Heart right ventricle (tissue), 16 donors: ENCODE results near the gene OSBPL1A. TPM values are rescaled to one million over a fixed set of nuclear protein-coding genes. Genes with fewer than 3 reads are reported as not detected.

ENCODE experiments used
- ATAC-seq, 8 donors: fragments of 200-7000 bp; cut with Tn5 transposase; one replicate each; pipeline ENCODE4 v1.9.1; 2020; ENCODE audit warnings: mild to moderate bottlenecking in 8 of 8, moderate library complexity in 8 of 8, moderate number of reproducible peaks in 1 of 8
- DNase-seq, 2 donors: peaks; one replicate each; pipeline ENCODE4 v3.0.0-alpha.2; 2020
- H3K27ac ChIP-seq, 10 donors: fragments of 200-600 bp; sonication (generic) in 2 of 10; one replicate each; pipeline versions ENCODE4 v1.5.0 to v1.8.0; 2020 to 2022; ENCODE audit warnings: mild to moderate bottlenecking in 3 of 10
- H3K27me3 ChIP-seq, 7 donors: fragments of 200-600 bp; one replicate each; pipeline ENCODE4 v1.8.0; 2021 to 2022; ENCODE audit warnings: mild to moderate bottlenecking in 2 of 7
- H3K36me3 ChIP-seq, 9 donors: fragments of 200-600 bp; sonication (generic) in 1 of 9; one replicate each; pipeline versions ENCODE4 v1.5.0 to v1.8.0; 2020 to 2022; ENCODE audit warnings: mild to moderate bottlenecking in 2 of 9
- H3K4me1 ChIP-seq, 9 donors: fragments of 200-600 bp; sonication (generic) in 1 of 9; one replicate each; pipeline versions ENCODE4 v1.5.0 to v1.8.0; 2020 to 2022; ENCODE audit warnings: mild to moderate bottlenecking in 4 of 9
- H3K4me3 ChIP-seq, 10 donors: fragments of 200-600 bp; sonication (generic) in 2 of 10; one replicate each; pipeline versions ENCODE4 v1.5.0 to v1.8.0; 2020 to 2022; ENCODE audit warnings: mild to moderate bottlenecking in 7 of 10, moderate library complexity in 2 of 10
- H3K9me3 ChIP-seq, 11 donors: fragments of 200-600 bp in 10 of 11; sonication (generic) in 2 of 11; one replicate each; pipeline versions ENCODE4 v1.5.0 to v1.8.0; 2013 to 2022; ENCODE audit warnings: mild to moderate bottlenecking in 2 of 11, control low read depth in 1 of 11, moderate library complexity in 1 of 11
- CTCF ChIP-seq, 9 donors: fragments of 200-600 bp; sonication (generic) in 2 of 9; IDR thresholded peaks; one replicate each; pipeline versions ENCODE4 v1.5.0 to v1.8.0; 2021 to 2022; ENCODE audit warnings: antibody characterized with exemption in 9 of 9, mild to moderate bottlenecking in 5 of 9, moderate library complexity in 1 of 9
- WGBS, 2 donors: extraction: QIAGEN DNeasy Blood & Tissue Kit; methylation state at CpG; one replicate each; pipeline ENCODE4 v1.1.7; 2013; ENCODE audit warnings: inconsistent platforms in 1 of 2; 5-methylcytosine and 5-hydroxymethylcytosine counted together
- intact Hi-C, 10 donors: fragments of 100-400 bp; cut with DNase I; formaldehyde crosslinking; loops; one replicate each; pipeline versions ENCODE4 v1.11.1 to v1.14.2; 2022
- polyA plus RNA-seq, 2 donors: library from polyadenylated mRNA; stranded (reverse); fragments of 200-250 nt; gene quantifications; one replicate each; pipeline ENCODE4 v1.2.3, GENCODE V29; 2013
- total RNA-seq, 10 donors: library from RNA; stranded (reverse); fragmentation: NEBNext Ultra II Directional in 3 of 10; extraction: Animal tissue kit (Norgen Biotek cat#: 25700) in 3 of 10; gene quantifications; one replicate each; pipeline versions ENCODE4 v1.2.1 to v1.2.4, GENCODE V29; 2021 to 2023
- donor health status: Arrhythmogenic right ventricular cardiomyopathy.
- donor health status: ischemic (EF 13 %, LVEDD 7.1; RV severe dilation, severe dysfunction).
- donor health status: healthy with polysubstance abuse.
- donor health status: DM: no; HTN: yes; CAD: no.
- donor health status: DM: no; HTN: no; CAD: no.
- donor health status: ischemic (EF 25% LVEDD 6.9; RV normal size, moderate dysfunction).
- donor health status: ischemic (EF 25% LVEDD 5.7; RV mildly dilated, moderate dysfunction).
- donor health status: healthy.
- donor health status: DM: yes; HTN: yes; CAD: no.
- donor health status: Ischemic cardiomyopathy.
- donor health status: ischemic (EF 35%, LVEDD 5.7; RV mildly dilated, moderate dysfunction).
- donor health status: nonischemic (EF 11% LVEDD 7.7; RV severe dilation, severe dysfunction).
- donor health status: DM: yes; HTN: yes; CAD: no.
- donor health status: PGD.
- donor health status: ischemic (EF 29% LVEDD 5.4; RV normal size, mild dysfunction).
- donor health status: nonischemic (EF 23%, LVEDD 6.1; RV moderate dilation, normal function).

Gene OSBPL1A
- total and polyA plus RNA-seq, 12 donors: 26.5 to 85.6 (median 61.0) TPM

- no peak for DNase-seq
- peaks cover 0 to 24% (median 0%) of the 10 kb centered on the region in 9 donors for H3K36me3 ChIP-seq
Observed at GRCh38 chr18:24198461-24198860, 199.2 kb downstream of the OSBPL1A start.

GRCh38 chr18:24197412-24197811 is 200.2 kb downstream of the OSBPL1A start:
- Histone ChIP-seq H3K27me3 (no peaks in the 10 kb centered on the region), H3K4me1 (peaks cover 0 to 27% (median 20%) of the 10 kb centered on the region in 9 donors), H3K9me3 (no peaks in the 10 kb centered on the region), H3K4me3 (no peak overlapping the region), H3K36me3 (peaks cover 0 to 24% (median 0%) of the 10 kb centered on the region in 9 donors), H3K27ac (no peak overlapping the region)
- WGBS, 2 donors: 69 to 86% methylated on average over 1 of the region's 1 CpG
- no peak for TF ChIP-seq CTCF (IDR thresholded peaks at IDR 0.05)
- intact Hi-C loops: no loop called here
- ATAC-seq (no peak), DNase-seq (no peak)

More at GRCh38 chr18:24198461-24198860, 199.2 kb downstream of the OSBPL1A start:
- intact Hi-C loops: no loop called here
- peaks cover 0 to 27% (median 20%) of the 10 kb centered on the region in 9 donors for H3K4me1 ChIP-seq
- no peak overlapping the region for H3K27ac ChIP-seq
- TF ChIP-seq CTCF (IDR thresholded peaks at IDR 0.05): no peak
- H3K9me3 ChIP-seq: no peaks in the 10 kb centered on the region
- no peak overlapping the region for H3K4me3 ChIP-seq
- 82 to 96% methylated on average over 9 of the region's 9 CpGs for WGBS, 2 donors
- peak in 2 of 8 donors; percentile 42 to 46 for ATAC-seq
- H3K27me3 ChIP-seq: no peaks in the 10 kb centered on the region

- intact Hi-C loops: no loop called here
- WGBS, 2 donors: 97 to 99% methylated on average over 4 of the region's 4 CpGs
Observed at GRCh38 chr18:24196764-24197163, 200.9 kb downstream of the OSBPL1A start.

GRCh38 chr18:24195296-24196053 is 202.1 kb downstream of the OSBPL1A start:
- ATAC-seq (no peak), DNase-seq (no peak)
- Histone ChIP-seq H3K36me3 (peaks cover 0 to 24% (median 0%) of the 10 kb centered on the region in 9 donors), H3K9me3 (no peaks in the 10 kb centered on the region), H3K27ac (no peak overlapping the region), H3K27me3 (no peaks in the 10 kb centered on the region), H3K4me3 (no peak overlapping the region), H3K4me1 (peaks cover 0 to 22% (median 9%) of the 10 kb centered on the region in 9 donors)
- no peak for TF ChIP-seq CTCF (IDR thresholded peaks at IDR 0.05)
- intact Hi-C loops: no loop called here
- 95 to 96% methylated on average over 9 of the region's 9 CpGs for WGBS, 2 donors

More at GRCh38 chr18:24196764-24197163, 200.9 kb downstream of the OSBPL1A start:
- Histone ChIP-seq H3K4me1 (peaks cover 0 to 26% (median 17%) of the 10 kb centered on the region in 9 donors), H3K9me3 (no peaks in the 10 kb centered on the region), H3K4me3 (no peak overlapping the region), H3K27ac (no peak overlapping the region), H3K36me3 (peaks cover 0 to 24% (median 0%) of the 10 kb centered on the region in 9 donors), H3K27me3 (no peaks in the 10 kb centered on the region)
- no peak for DNase-seq
- no peak for TF ChIP-seq CTCF (IDR thresholded peaks at IDR 0.05)
- ATAC-seq: no peak
